Ishikawa (cell line): ENCODE data around the gene HOTAIR.

Experiments
- CEBPB ChIP-seq: IDR thresholded peaks from 2 replicates; pipeline ENCODE4 v1.6.1; 2012
- CREB1 ChIP-seq: IDR thresholded peaks from 2 replicates; pipeline ENCODE4 v1.6.1; 2012; ENCODE audit warnings: low read depth
- EGR1 ChIP-seq: IDR thresholded peaks from 2 replicates; pipeline ENCODE4 v1.6.1; 2012
- EP300 ChIP-seq: IDR thresholded peaks from 2 replicates; pipeline ENCODE4 v1.6.1; 2012; ENCODE audit warnings: borderline replicate concordance
- FOXM1 ChIP-seq: IDR thresholded peaks from 2 replicates; pipeline ENCODE4 v1.6.1; 2012; ENCODE audit warnings: low read depth, borderline replicate concordance
- NFIC ChIP-seq: IDR thresholded peaks from 2 replicates; pipeline ENCODE4 v1.6.1; 2012
- RAD21 ChIP-seq: IDR thresholded peaks from 2 replicates; pipeline ENCODE4 v1.6.1; 2012; ENCODE audit warnings: low read depth
- TAF1 ChIP-seq: IDR thresholded peaks from 2 replicates; pipeline ENCODE4 v1.6.1; 2012; ENCODE audit warnings: low read depth, mild to moderate bottlenecking
- TCF12 ChIP-seq: IDR thresholded peaks from 2 replicates; pipeline ENCODE4 v1.6.1; 2012; ENCODE audit warnings: low read depth
- TEAD4 ChIP-seq: IDR thresholded peaks from 2 replicates; pipeline ENCODE4 v1.6.1; 2012
- YY1 ChIP-seq: IDR thresholded peaks from 2 replicates; pipeline ENCODE4 v1.6.1; 2012; ENCODE audit warnings: low read depth
- ZBTB7A ChIP-seq: IDR thresholded peaks from 2 replicates; pipeline ENCODE4 v1.6.1; 2012; ENCODE audit warnings: low read depth
- TF ChIP-seq, protein P1 (sequence below): IDR thresholded peaks from 2 replicates; pipeline ENCODE4 v1.6.1; 2012
- TF ChIP-seq, protein P2 (sequence below): IDR thresholded peaks from 2 replicates; pipeline ENCODE4 v1.6.1; 2012
- TF ChIP-seq, protein P3 (sequence below): IDR thresholded peaks from 2 replicates; pipeline ENCODE4 v1.6.1; 2012; ENCODE audit warnings: low read depth, mild to moderate bottlenecking

Gene HOTAIR

DNA sequence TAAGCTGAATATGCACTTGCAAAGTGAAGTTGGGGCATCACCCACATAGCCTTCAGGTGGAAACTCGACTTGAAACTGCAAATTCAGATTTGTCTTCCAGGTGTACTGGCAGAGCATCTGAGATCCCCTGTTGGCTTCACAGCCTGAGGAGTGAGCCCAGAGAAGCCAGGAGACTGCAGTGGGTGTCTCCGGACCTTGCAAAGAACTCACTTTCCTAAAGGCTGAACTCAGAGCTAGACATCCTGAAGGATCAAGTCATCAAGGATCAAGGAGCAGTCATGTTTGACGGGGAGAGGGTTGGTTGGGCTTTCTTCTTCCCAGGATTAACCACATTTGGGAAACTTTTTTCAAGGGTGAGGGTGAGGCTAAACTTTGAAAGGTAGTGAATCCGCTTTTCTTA lies 45.2 kb downstream of the HOTAIR start:
- TF ChIP-seq RAD21 (no peak), TAF1 (no peak), CEBPB (no peak), NFIC (no peak), FOXM1 (no peak), EP300 (no peak), YY1 (no peak), TEAD4 (no peak), CREB1 (no peak), EGR1 (no peak), ZBTB7A (no peak), TCF12 (no peak)
- TF ChIP-seq, protein P1, sequence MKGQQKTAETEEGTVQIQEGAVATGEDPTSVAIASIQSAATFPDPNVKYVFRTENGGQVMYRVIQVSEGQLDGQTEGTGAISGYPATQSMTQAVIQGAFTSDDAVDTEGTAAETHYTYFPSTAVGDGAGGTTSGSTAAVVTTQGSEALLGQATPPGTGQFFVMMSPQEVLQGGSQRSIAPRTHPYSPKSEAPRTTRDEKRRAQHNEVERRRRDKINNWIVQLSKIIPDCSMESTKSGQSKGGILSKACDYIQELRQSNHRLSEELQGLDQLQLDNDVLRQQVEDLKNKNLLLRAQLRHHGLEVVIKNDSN: no peak
- TF ChIP-seq, protein P2, sequence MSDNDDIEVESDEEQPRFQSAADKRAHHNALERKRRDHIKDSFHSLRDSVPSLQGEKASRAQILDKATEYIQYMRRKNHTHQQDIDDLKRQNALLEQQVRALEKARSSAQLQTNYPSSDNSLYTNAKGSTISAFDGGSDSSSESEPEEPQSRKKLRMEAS: no peak
- TF ChIP-seq, protein P3, sequence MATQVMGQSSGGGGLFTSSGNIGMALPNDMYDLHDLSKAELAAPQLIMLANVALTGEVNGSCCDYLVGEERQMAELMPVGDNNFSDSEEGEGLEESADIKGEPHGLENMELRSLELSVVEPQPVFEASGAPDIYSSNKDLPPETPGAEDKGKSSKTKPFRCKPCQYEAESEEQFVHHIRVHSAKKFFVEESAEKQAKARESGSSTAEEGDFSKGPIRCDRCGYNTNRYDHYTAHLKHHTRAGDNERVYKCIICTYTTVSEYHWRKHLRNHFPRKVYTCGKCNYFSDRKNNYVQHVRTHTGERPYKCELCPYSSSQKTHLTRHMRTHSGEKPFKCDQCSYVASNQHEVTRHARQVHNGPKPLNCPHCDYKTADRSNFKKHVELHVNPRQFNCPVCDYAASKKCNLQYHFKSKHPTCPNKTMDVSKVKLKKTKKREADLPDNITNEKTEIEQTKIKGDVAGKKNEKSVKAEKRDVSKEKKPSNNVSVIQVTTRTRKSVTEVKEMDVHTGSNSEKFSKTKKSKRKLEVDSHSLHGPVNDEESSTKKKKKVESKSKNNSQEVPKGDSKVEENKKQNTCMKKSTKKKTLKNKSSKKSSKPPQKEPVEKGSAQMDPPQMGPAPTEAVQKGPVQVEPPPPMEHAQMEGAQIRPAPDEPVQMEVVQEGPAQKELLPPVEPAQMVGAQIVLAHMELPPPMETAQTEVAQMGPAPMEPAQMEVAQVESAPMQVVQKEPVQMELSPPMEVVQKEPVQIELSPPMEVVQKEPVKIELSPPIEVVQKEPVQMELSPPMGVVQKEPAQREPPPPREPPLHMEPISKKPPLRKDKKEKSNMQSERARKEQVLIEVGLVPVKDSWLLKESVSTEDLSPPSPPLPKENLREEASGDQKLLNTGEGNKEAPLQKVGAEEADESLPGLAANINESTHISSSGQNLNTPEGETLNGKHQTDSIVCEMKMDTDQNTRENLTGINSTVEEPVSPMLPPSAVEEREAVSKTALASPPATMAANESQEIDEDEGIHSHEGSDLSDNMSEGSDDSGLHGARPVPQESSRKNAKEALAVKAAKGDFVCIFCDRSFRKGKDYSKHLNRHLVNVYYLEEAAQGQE: no peak

DNA sequence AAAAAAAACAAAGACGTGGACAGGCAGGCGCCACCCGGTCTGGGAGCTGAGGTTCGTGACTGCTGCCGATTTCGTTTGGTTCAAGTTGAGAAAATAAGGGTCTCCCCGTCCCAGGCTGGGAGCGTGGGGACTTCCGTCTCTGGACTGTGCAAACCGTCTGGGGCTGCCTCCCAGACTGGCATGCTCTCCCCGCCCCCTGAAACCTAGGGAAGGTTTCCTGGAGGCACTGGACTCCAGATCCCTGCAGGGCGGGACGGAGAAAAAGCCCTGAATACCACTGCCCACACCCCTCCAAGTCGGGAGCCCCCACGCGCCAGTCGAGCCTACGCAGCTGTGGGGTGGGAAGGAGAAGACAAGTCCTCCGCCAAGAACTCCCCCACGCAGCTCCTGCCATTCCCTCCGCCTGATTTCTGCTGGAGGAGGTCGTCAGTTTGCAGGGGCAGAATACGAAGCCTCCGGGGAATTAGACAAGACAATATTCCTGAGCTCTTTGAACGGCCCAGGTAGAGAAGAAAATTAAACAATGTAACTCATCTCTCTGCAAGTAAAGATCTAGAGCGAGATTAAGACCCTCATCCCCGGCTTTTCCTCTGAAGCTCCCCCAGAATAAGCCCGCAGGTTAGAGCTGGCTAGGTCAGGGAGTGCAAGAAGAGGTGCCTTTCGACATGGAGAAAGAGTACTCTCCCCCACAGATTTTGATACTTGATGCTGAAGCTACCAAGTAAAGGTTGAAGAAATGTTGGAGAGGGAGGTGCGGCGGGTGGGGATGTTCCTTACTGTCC lies 46.5 kb downstream of the HOTAIR start:
- no peak for TF ChIP-seq CREB1
- no peak for TF ChIP-seq EGR1
- no peak for TF ChIP-seq TAF1
- TF ChIP-seq ZBTB7A: no peak
- TF ChIP-seq CEBPB: no peak

DNA sequence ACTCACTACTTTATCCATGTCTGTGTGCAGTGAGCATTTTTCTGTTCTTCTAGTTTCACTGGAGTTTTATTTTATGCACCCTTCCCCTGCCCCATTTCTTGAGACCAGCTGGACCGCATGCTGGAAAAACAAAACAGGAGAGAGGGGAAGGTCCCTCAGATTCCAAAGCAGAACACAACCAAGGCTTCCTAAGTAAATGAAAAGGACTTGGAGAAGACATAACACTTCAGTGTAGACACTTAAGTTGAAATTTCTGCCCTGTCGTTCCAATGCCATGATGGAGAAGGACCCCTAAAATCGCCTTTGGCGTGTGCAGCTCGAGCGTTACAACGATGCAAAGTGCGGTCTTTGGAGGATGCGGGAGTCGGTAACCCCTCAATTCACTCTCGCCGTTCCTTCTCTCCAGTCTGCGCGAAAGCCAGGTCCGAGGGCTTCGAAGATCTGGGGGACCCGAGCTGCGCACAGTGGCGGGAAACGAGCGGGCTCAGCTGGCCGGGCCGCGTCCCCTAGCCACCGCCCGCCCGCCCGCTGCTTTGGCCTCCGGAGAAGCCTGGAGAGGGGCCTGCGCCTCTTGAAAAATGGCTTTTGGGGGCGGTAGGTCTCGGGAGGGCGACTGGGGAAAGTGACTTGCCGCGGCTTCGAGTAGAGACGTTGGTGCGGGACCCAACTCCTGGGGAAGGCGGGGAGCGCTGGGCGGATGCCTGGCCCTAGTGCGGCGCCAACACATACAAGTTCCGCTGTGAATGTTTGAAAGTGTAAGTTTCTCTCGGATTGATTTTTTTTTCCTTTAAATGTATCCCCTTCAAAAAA lies 47.3 kb downstream of the HOTAIR start:
- TF ChIP-seq NFIC: no peak
- TF ChIP-seq ZBTB7A: no peak
- no peak for TF ChIP-seq YY1
- TF ChIP-seq, protein P2: no peak
- TF ChIP-seq EP300: no peak
- TF ChIP-seq FOXM1: no peak
- no peak for TF ChIP-seq CEBPB

DNA sequence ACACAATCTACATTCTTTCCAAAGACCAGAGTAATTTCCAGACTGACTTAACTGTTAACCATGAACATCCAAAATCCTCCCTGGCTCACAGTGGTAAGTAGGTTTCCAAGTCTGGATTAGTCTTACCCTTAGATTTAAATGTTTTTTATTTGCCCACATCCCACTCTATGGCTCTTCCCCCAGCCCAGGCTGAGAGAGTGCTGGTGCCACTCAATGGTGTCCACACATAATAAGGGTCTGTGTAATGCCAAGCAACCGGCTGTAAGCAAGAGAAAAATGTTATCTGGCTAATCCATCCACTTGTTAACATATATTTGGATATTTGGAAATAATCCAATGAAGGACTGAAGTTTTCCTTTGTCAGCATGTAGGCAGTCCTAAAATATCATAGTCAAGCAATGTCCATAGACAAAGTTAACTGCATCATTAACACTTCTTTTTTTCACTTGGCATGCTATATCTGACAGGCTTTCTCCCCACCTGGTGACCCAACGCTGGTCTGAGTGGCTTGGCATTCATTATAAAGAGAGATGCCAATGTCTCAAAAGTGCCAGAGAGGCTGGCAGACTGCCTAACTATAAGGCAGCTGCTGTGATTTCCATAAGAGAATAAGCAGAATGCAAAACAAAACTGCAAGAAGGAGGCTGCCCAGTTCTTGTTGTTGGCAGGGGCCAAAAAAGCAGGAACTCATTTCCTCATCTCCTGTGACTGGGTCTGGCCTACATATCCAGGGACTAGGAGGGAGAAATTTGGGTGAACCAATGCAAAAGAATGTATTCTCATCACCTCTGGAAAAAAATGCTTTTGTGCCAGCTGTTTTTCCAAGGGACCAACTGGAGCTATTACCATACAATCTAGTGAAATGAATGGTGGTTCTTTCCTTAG lies 50.0 kb downstream of the HOTAIR start:
- no peak for TF ChIP-seq RAD21
- no peak for TF ChIP-seq CREB1
- TF ChIP-seq, protein P1: no peak
- TF ChIP-seq TEAD4: no peak
- no peak for TF ChIP-seq TAF1
- TF ChIP-seq, protein P2: no peak
- TF ChIP-seq NFIC: no peak
- TF ChIP-seq EGR1: no peak
- TF ChIP-seq ZBTB7A: no peak
- TF ChIP-seq YY1: no peak
- TF ChIP-seq, protein P3: no peak
- TF ChIP-seq CEBPB: no peak
